GM19467 (cell line): Measurements from ENCODE around the gene SND1.

Experiments used
- ATAC-seq: cut with Tn5 transposase; IDR thresholded peaks from one replicate; pipeline ENCODE4 v1.9.1; 2021; ENCODE audit warnings: mild to moderate bottlenecking, moderate library complexity; ENCODE audit not compliant: unreplicated experiment

Gene SND1

GRCh38 chr7:128120116-128120515 is 468.1 kb downstream of the SND1 start:
- ATAC-seq, result no peak

GRCh38 chr7:128120976-128121490 is 469.0 kb downstream of the SND1 start:
- no peak for ATAC-seq

DNA sequence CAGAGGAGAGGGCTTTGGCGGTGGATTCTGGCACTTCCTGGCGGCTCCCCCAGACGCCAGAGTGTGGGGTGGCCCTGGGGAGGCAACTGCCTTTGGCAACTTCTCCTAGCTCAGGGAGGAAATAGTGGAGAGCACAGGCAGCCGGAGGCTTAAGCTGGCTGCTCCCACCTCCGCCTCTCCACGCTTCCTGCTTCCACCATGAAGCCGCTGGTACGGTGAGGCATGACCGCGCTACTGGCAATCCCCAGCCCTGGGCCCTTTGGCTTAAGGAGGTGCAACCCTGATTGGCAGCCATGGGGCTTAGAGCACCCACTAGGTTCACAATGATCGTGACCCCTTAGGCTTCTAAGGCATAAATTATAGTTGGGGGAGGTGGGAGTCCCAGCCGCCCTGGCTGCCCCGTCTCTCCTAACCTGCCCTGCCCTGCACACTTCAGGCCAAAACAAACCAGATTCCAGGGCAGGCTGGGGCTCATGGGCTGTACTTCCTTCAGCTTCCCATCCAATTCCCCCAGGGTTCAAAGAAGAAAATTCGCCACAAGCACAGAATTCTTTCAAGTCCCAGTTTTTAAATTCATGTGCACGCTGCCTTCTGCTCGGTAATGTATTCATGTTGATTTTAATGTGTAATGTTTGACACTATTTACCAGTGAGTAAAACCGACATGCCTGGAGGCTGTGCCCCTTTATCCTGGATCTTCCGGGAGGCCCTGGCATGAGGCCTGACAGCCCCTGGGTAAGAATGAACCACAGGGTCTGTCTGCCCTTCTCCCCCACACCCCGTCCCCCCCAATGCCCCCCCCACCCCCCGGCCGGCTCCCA is 469.9 kb downstream of the SND1 start:
- ATAC-seq, result no peak

DNA sequence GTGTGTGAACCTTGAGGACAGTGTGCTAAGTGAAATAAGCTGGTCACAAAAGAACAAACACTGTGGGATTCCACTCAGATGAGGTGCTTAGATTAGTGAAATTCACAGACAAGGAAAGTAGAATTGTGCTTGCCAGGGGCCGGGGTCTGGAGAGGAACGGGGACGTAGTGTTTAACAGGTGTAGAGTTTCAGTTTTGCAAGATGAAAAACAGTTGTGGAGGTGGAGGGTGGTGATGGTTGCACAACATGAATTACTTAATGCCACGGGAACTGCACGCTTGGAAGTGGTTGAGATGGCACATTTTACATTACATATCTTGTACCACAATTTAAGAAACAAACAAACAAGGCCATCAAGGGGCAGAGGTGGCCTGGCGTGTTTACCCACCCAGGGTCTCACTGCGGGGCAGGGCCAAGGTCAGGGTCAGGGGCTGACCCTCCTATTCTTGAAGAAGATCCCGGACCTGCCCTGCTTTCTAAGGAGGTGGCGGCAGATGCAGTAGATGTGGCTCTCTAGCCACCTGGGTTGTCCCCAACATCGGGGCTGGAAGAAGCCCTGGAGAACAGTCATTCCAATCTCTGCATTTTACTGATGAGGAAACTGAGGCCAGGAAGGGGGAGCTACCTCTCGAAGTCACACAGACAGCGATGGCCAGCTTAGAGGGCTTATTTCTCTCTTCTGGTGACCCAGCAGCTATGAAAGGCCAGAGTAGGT is 470.7 kb downstream of the SND1 start:
- ATAC-seq, result no peak

DNA sequence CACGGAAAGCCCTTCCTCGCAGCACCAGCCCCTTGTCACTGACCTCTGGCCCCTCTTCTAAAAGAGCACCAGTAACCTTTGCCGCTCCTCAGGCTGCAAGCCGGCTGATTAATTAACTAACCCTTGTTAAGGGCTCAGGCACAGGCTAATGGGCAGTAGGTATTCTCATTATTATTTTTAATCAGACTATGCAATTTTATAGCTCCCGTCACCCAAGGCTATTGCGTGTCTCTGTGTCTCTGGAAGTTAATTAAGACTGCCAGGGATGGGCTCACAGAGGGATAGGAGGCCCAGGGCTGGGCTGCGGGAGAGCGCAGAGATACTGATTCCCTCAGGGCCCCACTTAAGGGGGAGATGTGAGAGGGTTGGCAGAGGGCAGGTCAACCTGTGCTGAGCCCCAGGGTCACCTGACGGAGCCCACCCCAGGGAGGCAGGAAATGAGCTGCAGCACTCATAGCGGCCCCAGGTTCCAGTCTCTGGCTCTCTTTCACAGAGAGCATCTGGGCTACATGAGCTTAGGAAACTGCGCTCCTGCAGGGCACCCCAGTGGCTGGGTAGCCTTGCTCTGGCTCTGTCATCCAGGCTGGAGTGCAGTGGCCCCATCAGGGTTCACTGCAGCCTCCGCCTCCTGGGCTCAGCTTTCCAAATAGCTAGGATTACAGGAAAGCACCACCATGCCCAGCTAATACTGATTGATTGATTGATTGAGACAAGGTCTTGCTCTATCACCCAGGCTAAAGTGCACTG is 471.5 kb downstream of the SND1 start:
- ATAC-seq, result no peak

DNA sequence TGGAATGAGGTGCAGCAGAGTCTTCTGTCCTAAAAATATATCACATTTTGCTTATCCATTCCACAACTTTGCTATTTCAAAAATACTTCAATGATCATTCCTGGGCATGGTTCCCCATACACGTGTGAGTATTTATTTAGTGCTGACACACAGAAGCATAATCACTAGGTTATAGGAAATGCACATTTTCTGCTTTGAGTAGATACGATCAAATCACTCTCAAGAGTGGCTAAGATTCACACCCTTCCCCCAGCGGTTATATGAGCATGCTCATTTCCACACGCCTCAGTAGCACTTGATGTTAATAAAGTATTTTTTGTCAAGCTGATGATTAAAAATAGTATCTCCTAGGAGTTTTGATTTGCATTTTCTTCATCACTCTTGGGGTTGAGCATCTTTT is 472.8 kb downstream of the SND1 start:
- ATAC-seq, result no peak

- no peak for ATAC-seq
Measured at GRCh38 chr7:128125816-128126215, 473.8 kb downstream of the SND1 start.

DNA sequence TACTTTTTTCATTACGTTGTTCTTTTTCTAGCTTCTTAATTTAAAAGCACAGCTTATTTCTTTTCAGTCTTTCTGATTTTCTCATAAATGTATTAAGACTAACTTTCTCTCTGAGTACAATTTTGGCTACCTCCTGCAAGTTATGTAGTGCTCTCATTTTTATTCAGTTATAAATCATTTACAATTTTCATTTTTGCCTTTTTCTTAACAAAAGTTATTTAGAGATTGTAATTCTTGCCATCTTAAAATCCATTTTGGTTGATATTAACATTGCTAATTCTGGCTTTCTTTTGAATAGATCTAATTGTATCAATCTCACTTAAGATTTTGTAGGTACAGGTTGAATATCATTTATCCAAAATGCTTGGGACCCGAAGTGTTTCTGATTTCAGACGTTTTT is 476.4 kb downstream of the SND1 start:
- no peak for ATAC-seq

DNA sequence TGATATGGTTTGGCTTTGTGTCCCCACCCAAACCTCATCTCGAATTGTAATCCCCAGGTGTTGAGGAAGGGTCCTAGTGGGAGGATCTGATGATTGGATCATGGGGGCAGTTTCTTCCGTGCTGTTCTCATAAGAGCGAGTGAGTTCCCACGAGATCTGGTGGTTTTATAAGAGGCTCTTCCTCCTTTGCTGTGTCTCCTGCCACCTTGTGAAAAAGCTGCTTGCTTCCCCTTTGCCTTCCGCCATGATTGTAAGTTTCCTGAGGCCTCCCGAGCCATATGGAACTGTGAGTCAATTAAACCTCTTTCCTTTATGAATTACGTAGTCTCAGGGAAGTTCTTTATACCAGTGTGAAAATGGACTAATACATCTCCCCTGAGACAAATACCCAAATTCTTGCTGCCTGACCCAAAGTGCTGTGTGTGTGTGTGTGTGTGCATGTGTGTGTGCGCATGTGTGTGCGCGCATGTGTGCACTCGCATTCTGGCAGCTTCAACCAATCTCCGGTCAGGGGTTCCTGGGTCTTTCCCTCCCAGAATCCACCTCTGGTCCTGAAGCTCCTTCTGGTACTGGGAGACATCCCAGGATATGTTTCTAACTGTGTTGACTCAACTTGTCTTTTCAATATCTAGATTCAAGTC is 477.4 kb downstream of the SND1 start:
- no peak for ATAC-seq

DNA sequence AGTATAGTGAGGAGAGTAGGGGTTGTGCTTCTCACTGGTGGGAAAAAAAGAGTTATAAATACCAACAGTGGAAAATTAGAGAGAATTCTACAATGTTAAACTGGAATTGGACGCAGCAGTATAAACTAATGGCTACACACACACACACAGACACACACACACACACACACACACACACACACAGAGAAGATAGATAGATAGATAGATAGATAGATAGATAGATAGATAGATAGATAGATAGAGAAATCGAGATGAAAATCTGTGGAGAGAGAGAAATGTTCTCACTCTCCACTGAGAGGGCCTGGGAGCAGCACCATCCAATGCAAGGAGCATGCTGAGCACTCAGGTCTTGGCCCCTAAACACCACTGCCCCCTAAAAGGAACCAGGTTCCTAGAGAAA is 479.1 kb downstream of the SND1 start:
- no peak for ATAC-seq

- no peak for ATAC-seq
Measured at GRCh38 chr7:128131731-128132130, 479.7 kb downstream of the SND1 start.

- no peak for ATAC-seq
Measured at GRCh38 chr7:128132426-128133069, 480.6 kb downstream of the SND1 start.

DNA sequence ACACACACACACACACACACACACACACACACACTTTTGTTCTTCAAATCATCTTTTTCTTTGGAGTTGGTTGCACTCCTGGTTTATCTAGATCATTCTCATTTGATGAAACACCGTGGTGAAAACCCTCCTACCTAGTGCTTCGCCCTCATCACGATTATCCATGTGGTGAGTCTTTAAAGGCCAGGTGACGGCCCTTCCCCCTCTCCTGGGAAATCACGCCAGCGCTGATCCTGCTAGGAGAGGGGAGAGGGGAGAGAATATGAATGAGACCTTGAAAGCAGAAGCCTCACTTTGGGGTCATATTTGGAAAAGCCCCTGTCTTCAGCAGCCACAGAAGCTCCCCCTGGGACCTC is 483.1 kb downstream of the SND1 start:
- no peak for ATAC-seq

DNA sequence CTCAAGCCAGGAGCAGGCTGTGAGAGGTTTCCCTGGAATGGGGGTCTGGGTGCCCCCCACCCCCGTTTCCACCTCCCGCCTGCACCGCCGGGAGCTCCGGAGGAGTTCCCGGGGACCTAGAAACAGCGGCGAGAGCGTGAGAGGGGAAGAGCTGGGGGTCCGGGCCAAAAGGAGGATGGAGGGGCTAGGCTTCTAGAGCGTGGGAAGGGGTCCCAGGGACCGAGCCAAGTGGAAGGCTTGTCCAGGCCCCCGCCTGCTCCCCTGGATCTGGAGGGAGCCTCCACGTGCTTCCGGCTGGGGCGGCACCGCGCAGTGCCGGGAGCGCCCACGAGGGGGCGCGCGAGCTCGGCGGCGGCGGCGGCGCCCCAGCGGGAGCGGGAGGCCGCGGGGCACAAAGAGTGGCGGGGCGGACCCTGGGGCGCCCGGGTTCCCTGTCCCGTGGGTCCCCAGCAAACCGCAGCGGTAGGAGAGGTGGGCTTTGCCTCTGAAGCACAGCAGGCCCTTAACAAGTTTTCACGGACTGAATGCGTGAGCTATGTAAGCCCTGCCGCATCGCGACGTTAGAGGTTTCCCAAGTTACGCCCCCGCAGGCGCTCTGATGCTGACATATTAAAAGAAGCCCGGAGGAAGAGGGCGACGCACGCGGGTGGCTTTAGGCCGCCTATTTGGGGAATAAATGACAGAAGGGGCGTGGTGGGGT is 483.7 kb downstream of the SND1 start:
- ATAC-seq, result peak; percentile 96

DNA sequence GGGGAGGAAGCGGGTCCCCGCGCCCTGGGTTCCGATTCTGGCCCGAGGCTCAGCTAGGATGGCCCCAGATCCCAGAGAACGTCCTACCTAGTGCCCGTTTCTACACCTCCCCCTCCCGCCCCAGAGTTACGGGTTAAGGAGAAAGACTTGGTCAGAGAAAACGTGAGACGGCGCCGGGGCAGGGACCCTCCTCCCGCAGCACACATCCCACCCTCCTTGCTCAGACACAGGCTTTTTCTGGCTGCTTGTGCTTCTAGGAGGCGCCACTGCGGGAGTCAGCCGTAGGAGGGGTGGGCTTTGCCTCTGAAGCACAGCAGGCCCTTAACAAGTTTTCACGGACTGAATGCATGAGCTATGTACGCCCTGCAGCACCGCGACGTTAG is 484.2 kb downstream of the SND1 start:
- no peak for ATAC-seq

- ATAC-seq, result no peak
Measured at GRCh38 chr7:128137181-128137580, 485.2 kb downstream of the SND1 start.

- no peak for ATAC-seq
Measured at GRCh38 chr7:128139406-128139805, 487.4 kb downstream of the SND1 start.

DNA sequence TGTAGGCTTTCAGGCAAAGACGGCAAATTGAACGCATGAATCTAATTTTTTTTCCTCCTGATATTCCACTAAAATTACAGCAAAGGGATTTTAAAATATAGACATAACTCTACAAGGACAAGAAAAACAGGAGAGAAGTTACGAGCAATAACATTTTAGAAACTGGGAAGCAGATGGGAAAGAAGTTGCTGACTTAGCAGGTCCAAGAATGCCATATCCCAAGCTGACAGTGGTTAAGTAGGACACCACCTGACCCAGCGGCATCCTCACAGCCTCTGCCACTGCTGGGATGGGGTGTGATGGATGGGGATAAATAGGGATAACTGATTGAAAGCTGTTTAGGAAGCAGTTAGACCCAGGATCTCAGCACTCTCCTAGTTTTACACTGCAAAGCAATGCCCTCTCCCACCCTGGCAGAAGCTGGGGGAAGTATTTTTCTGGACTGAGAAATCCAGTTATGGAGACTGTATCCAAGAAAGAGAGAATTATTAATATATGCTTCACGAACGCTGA is 489.7 kb downstream of the SND1 start:
- no peak for ATAC-seq
